HepG2 (cell line): ENCODE measurements around the gene KCNJ4. TPM values are rescaled to one million over a fixed set of nuclear protein-coding genes. Genes with fewer than 3 reads are reported as not detected.

Experiments
- CAMTA2 ChIP-seq: sonication (generic); formaldehyde crosslinking; IDR thresholded peaks from 2 replicates; pipeline ENCODE4 v1.4.0; 2020; ENCODE audit warnings: mild to moderate bottlenecking, missing genetic modification reagents, borderline replicate concordance
- CENPT ChIP-seq: sonication (generic); formaldehyde crosslinking; IDR thresholded peaks from 2 replicates; pipeline ENCODE4 v1.8.0; 2022; ENCODE audit warnings: low read depth, mild to moderate bottlenecking, moderate library complexity, missing genetic modification reagents
- KLF15 ChIP-seq: sonication (generic); formaldehyde crosslinking; IDR thresholded peaks from 2 replicates; pipeline ENCODE4 v1.8.1; 2023; ENCODE audit warnings: borderline replicate concordance, mild to moderate bottlenecking, inconsistent platforms, missing genetic modification reagents, mixed read lengths
- NFIB ChIP-seq: sonication (generic); formaldehyde crosslinking; IDR thresholded peaks from 2 replicates; pipeline ENCODE4 v1.9.0; 2021; ENCODE audit warnings: missing genetic modification reagents, mild to moderate bottlenecking, borderline replicate concordance
- SIN3B ChIP-seq: fragments of 150-350 bp; IDR thresholded peaks from 2 replicates; pipeline ENCODE4 v1.6.1; 2014; ENCODE audit warnings: low read length
- SP140L ChIP-seq: sonication (generic); formaldehyde crosslinking; IDR thresholded peaks from 2 replicates; pipeline ENCODE4 v1.4.0; 2020; ENCODE audit warnings: missing genetic modification reagents, borderline replicate concordance
- STAG1 ChIP-seq: sonication (generic); formaldehyde crosslinking; IDR thresholded peaks from 2 replicates; pipeline ENCODE4 v1.4.0; 2020; ENCODE audit warnings: missing genetic modification reagents
- YEATS4 ChIP-seq: sonication (generic); formaldehyde crosslinking; IDR thresholded peaks from 2 replicates; pipeline ENCODE4 v1.4.0; 2020; ENCODE audit warnings: missing genetic modification reagents, borderline replicate concordance
- ZFP41 ChIP-seq: sonication (generic); formaldehyde crosslinking; IDR thresholded peaks from 2 replicates; pipeline ENCODE4 v1.4.0; 2020; ENCODE audit warnings: mild to moderate bottlenecking, missing genetic modification reagents, borderline replicate concordance
- ZNF224 ChIP-seq: sonication (generic); formaldehyde crosslinking; IDR thresholded peaks from 2 replicates; pipeline ENCODE4 v1.5.0; 2020; ENCODE audit warnings: mild to moderate bottlenecking, missing genetic modification reagents
- ZNF235 ChIP-seq: sonication (generic); formaldehyde crosslinking; IDR thresholded peaks from 2 replicates; pipeline ENCODE4 v1.8.1; 2023; ENCODE audit warnings: mild to moderate bottlenecking, missing genetic modification reagents, borderline replicate concordance
- ZNF775 ChIP-seq: sonication (generic); formaldehyde crosslinking; IDR thresholded peaks from 2 replicates; pipeline ENCODE4 v1.4.0; 2020; ENCODE audit warnings: missing genetic modification reagents, mild to moderate bottlenecking, moderate library complexity, borderline replicate concordance
- ZNF879 ChIP-seq: sonication (generic); formaldehyde crosslinking; IDR thresholded peaks from 2 replicates; pipeline ENCODE4 v1.8.1; 2023; ENCODE audit warnings: missing genetic modification reagents
- polyA plus RNA-seq, 8 experiments: library from polyadenylated mRNA; depleted of rRNA in 3 of 8; stranded (reverse) in 7 of 8; unstranded in 1 of 8; fragments of >200 nt; fragmentation: Illumina TruSeq in 4 of 8; extraction: Trizol in 4 of 8; gene quantifications; 2 replicates each; pipeline versions ENCODE4 v1.2.1 to v1.2.3, GENCODE V29; 2011 to 2016; ENCODE audit warnings: low read depth in 4 of 8, missing spikeins in 1 of 8, mixed read lengths in 1 of 8; ENCODE audit not compliant: insufficient read depth in 1 of 8
- total RNA-seq, 5 experiments: library from RNA; depleted of rRNA; stranded (reverse); fragments of >200 nt; fragmentation: Illumina TruSeq; extraction: Trizol; gene quantifications; 2 replicates each; pipeline ENCODE4 v1.2.3, GENCODE V29; 2016; ENCODE audit warnings: low read depth in 1 of 5
- TF ChIP-seq, protein P1 (sequence below), 2 experiments: fragments of 450-650 bp in 1 of 2; sonication (generic) in 1 of 2; formaldehyde crosslinking in 1 of 2; IDR thresholded peaks; 2 replicates each; pipeline versions ENCODE4 v1.6.1 to v1.8.0; 2016 to 2022; ENCODE audit warnings: antibody characterized with exemption in 1 of 2, mild to moderate bottlenecking in 1 of 2, missing genetic modification reagents in 1 of 2
- TF ChIP-seq, protein P2 (sequence below), 2 experiments: IDR thresholded peaks; 2 replicates each; pipeline ENCODE4 v1.6.1; 2011 to 2012; ENCODE audit warnings: low read length in 2 of 2, borderline replicate concordance in 1 of 2, low read depth in 1 of 2, mild to moderate bottlenecking in 1 of 2, moderate library complexity in 1 of 2

KCNJ4 gene
- total and polyA plus RNA-seq, 2 of the 13 experiments (the other 11 are each of a cell fraction or from before 2014, with no cell fraction given): not detected

GRCh38 chr22:38461414-38462081 is 6.5 kb upstream of the KCNJ4 start (continued):
- TF ChIP-seq SP140L (no peak), SIN3B (no peak), ZNF775 (no peak), ZFP41 (CRISPR knock-in tag) (no peak), CAMTA2 (CRISPR knock-in tag) (no peak), YEATS4 (CRISPR knock-in tag) (peak; percentile 25; the same call in 1 of the 2 replicates), NFIB (CRISPR knock-in tag) (no peak), CENPT (no peak), ZNF879 (CRISPR knock-in tag) (no peak), ZNF235 (CRISPR knock-in tag) (no peak), ZNF224 (CRISPR knock-in tag) (no peak), KLF15 (CRISPR knock-in tag) (0 out of 2 replicates have a peak, but pooled peaks have one; percentile 34), STAG1 (CRISPR knock-in tag) (peak; percentile 21; the same call in 1 of the 2 replicates)
- TF ChIP-seq, protein P1, sequence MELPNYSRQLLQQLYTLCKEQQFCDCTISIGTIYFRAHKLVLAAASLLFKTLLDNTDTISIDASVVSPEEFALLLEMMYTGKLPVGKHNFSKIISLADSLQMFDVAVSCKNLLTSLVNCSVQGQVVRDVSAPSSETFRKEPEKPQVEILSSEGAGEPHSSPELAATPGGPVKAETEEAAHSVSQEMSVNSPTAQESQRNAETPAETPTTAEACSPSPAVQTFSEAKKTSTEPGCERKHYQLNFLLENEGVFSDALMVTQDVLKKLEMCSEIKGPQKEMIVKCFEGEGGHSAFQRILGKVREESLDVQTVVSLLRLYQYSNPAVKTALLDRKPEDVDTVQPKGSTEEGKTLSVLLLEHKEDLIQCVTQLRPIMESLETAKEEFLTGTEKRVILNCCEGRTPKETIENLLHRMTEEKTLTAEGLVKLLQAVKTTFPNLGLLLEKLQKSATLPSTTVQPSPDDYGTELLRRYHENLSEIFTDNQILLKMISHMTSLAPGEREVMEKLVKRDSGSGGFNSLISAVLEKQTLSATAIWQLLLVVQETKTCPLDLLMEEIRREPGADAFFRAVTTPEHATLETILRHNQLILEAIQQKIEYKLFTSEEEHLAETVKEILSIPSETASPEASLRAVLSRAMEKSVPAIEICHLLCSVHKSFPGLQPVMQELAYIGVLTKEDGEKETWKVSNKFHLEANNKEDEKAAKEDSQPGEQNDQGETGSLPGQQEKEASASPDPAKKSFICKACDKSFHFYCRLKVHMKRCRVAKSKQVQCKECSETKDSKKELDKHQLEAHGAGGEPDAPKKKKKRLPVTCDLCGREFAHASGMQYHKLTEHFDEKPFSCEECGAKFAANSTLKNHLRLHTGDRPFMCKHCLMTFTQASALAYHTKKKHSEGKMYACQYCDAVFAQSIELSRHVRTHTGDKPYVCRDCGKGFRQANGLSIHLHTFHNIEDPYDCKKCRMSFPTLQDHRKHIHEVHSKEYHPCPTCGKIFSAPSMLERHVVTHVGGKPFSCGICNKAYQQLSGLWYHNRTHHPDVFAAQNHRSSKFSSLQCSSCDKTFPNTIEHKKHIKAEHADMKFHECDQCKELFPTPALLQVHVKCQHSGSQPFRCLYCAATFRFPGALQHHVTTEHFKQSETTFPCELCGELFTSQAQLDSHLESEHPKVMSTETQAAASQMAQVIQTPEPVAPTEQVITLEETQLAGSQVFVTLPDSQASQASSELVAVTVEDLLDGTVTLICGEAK (IDR thresholded peaks at IDR 0.05): no peak
- TF ChIP-seq, protein P1 (CRISPR knock-in tag; IDR thresholded peaks at IDR 0.05): no peak
- TF ChIP-seq, protein P2, sequence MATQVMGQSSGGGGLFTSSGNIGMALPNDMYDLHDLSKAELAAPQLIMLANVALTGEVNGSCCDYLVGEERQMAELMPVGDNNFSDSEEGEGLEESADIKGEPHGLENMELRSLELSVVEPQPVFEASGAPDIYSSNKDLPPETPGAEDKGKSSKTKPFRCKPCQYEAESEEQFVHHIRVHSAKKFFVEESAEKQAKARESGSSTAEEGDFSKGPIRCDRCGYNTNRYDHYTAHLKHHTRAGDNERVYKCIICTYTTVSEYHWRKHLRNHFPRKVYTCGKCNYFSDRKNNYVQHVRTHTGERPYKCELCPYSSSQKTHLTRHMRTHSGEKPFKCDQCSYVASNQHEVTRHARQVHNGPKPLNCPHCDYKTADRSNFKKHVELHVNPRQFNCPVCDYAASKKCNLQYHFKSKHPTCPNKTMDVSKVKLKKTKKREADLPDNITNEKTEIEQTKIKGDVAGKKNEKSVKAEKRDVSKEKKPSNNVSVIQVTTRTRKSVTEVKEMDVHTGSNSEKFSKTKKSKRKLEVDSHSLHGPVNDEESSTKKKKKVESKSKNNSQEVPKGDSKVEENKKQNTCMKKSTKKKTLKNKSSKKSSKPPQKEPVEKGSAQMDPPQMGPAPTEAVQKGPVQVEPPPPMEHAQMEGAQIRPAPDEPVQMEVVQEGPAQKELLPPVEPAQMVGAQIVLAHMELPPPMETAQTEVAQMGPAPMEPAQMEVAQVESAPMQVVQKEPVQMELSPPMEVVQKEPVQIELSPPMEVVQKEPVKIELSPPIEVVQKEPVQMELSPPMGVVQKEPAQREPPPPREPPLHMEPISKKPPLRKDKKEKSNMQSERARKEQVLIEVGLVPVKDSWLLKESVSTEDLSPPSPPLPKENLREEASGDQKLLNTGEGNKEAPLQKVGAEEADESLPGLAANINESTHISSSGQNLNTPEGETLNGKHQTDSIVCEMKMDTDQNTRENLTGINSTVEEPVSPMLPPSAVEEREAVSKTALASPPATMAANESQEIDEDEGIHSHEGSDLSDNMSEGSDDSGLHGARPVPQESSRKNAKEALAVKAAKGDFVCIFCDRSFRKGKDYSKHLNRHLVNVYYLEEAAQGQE (IDR thresholded peaks at IDR 0.05; ENCODE audit: borderline replicate concordance in 1 of 2, low read depth in 1 of 2, low read length in 2 of 2): no peak
